Measurements from ENCODE around the gene STX10.

Gene STX10

GRCh38 chr19:13134626-13135025, 15.5 kb downstream of the STX10 start:
- Histone ChIP-seq H3K79me2 (ENCODE audit: control insufficient read depth, low read length) (peaks cover 53% of the 10 kb centered on the region), H3K27ac (ENCODE audit: low read depth, low read length) (no peak overlapping the region), H3K27me3 (ENCODE audit: control insufficient read depth, low read length) (no peaks in the 10 kb centered on the region), H3K9me3 (ENCODE audit: control insufficient read depth, insufficient read depth, low read length) (no peaks in the 10 kb centered on the region), H3K4me3 (ENCODE audit: low read length) (no peak overlapping the region), H3K4me2 (ENCODE audit: low read length) (no peak overlapping the region), H3K4me1 (ENCODE audit: control insufficient read depth, low read length) (no peaks in the 10 kb centered on the region), H3K9me2 (replicated peaks; ENCODE audit: control insufficient read depth, low read length) (no peaks in the 10 kb centered on the region), H4K20me1 (ENCODE audit: control insufficient read depth, insufficient read depth, low read depth, low read length) (peaks cover 4% of the 10 kb centered on the region; the same call in 1 of the 2 replicates), H3F3A (ENCODE audit: control insufficient read depth, insufficient read depth) (no peaks in the 10 kb centered on the region), H3K36me3 (ENCODE audit: control insufficient read depth, low read length) (peaks cover 58% of the 10 kb centered on the region)
- TF ChIP-seq CTCF (IDR thresholded peaks at IDR 0.05; ENCODE audit: low read depth, low read length, poor library complexity, severe bottlenecking) (no peak), EZH2phosphoT487 (IDR thresholded peaks at IDR 0.05; ENCODE audit: borderline replicate concordance, low read length) (no peak)

GRCh38 chr19:13133241-13133870, 16.8 kb downstream of the STX10 start:
- Histone ChIP-seq H4K20me1 (ENCODE audit: control insufficient read depth, insufficient read depth, low read depth, low read length) (peaks cover 9% of the 10 kb centered on the region), H3K4me2 (ENCODE audit: low read length) (no peak overlapping the region), H3K79me2 (ENCODE audit: control insufficient read depth, low read length) (peaks cover 66% of the 10 kb centered on the region), H3K9me3 (ENCODE audit: control insufficient read depth, insufficient read depth, low read length) (no peaks in the 10 kb centered on the region), H3K4me3 (ENCODE audit: low read length) (no peak overlapping the region), H3K27ac (ENCODE audit: low read depth, low read length) (no peak overlapping the region), H3K4me1 (ENCODE audit: control insufficient read depth, low read length) (no peaks in the 10 kb centered on the region), H3K9me2 (replicated peaks; ENCODE audit: control insufficient read depth, low read length) (no peaks in the 10 kb centered on the region), H3K36me3 (ENCODE audit: control insufficient read depth, low read length) (peaks cover 55% of the 10 kb centered on the region), H3K27me3 (ENCODE audit: control insufficient read depth, low read length) (no peaks in the 10 kb centered on the region), H3F3A (ENCODE audit: control insufficient read depth, insufficient read depth) (no peaks in the 10 kb centered on the region)
- TF ChIP-seq CTCF (IDR thresholded peaks at IDR 0.05; ENCODE audit: low read depth, low read length, poor library complexity, severe bottlenecking) (no peak), EZH2phosphoT487 (IDR thresholded peaks at IDR 0.05; ENCODE audit: borderline replicate concordance, low read length) (no peak)

- no peak overlapping the region for H3K27ac ChIP-seq (ENCODE audit: low read depth, low read length)
- H3K4me1 ChIP-seq (ENCODE audit: control insufficient read depth, low read length): no peaks in the 10 kb centered on the region
- H3K27me3 ChIP-seq (ENCODE audit: control insufficient read depth, low read length): no peaks in the 10 kb centered on the region
- TF ChIP-seq EZH2phosphoT487 (IDR thresholded peaks at IDR 0.05; ENCODE audit: borderline replicate concordance, low read length) (no peak), CTCF (IDR thresholded peaks at IDR 0.05; ENCODE audit: low read depth, low read length, poor library complexity, severe bottlenecking) (no peak)
- H3F3A ChIP-seq (ENCODE audit: control insufficient read depth, insufficient read depth): no peaks in the 10 kb centered on the region
- H3K4me3 ChIP-seq (ENCODE audit: low read length): no peak overlapping the region
- H4K20me1 ChIP-seq (ENCODE audit: control insufficient read depth, insufficient read depth, low read depth, low read length): peaks cover 11% of the 10 kb centered on the region
- peaks cover 48% of the 10 kb centered on the region for H3K36me3 ChIP-seq (ENCODE audit: control insufficient read depth, low read length)
- no peaks in the 10 kb centered on the region for H3K9me2 ChIP-seq (replicated peaks; ENCODE audit: control insufficient read depth, low read length)
- H3K9me3 ChIP-seq (ENCODE audit: control insufficient read depth, insufficient read depth, low read length): no peaks in the 10 kb centered on the region
- H3K79me2 ChIP-seq (ENCODE audit: control insufficient read depth, low read length): peaks cover 73% of the 10 kb centered on the region
- no peak overlapping the region for H3K4me2 ChIP-seq (ENCODE audit: low read length)
Measured at GRCh38 chr19:13132471-13133180, 17.5 kb downstream of the STX10 start.

Measured in DOHH2 (cell line).